SK-N-MC (cell line): Measurements from ENCODE around the gene TAF3.

Source experiments
- EZH2 ChIP-seq: fragments of 200-600 bp; sonication (generic); IDR thresholded peaks from one replicate; pipeline ENCODE4 v1.6.1; 2017; ENCODE audit warnings: antibody characterized with exemption
- FOXP2 ChIP-seq: optimal IDR thresholded peaks from 2 replicates; pipeline ENCODE3; 2011; ENCODE audit warnings: mild to moderate bottlenecking, moderate library complexity; ENCODE audit not compliant: insufficient read depth; ENCODE audit errors: extremely low read length, control extremely low read depth
- POLR2AphosphoS5 ChIP-seq: IDR thresholded peaks from 2 replicates; pipeline ENCODE4 v1.6.1; 2012; ENCODE audit warnings: mild to moderate bottlenecking, low read depth, low read length, borderline replicate concordance

GRCh38 chr10:7857262-7857661, 39.0 kb downstream of the TAF3 start:
- TF ChIP-seq EZH2 (no peak), POLR2AphosphoS5 (no peak), FOXP2 (no peak)
